DND-41 (cell line): ENCODE data around the gene CASP6.

Experiments used
- ATAC-seq: fragments of 200-7000 bp; cut with Tn5 transposase; 3 replicates; pipeline ENCODE4 v1.9.1; 2021; ENCODE audit warnings: low read depth; ENCODE audit not compliant: insufficient read depth
- DNase-seq: peaks from one replicate; pipeline ENCODE4 v3.0.0-alpha.2; 2020
- H2AFZ ChIP-seq: 2 replicates; pipeline ENCODE4 v1.6.0; 2012; ENCODE audit warnings: low read depth, low read length
- H3K27ac ChIP-seq: 2 replicates; pipeline ENCODE4 v1.5.1; 2012; ENCODE audit warnings: low read length, inconsistent platforms
- H3K27me3 ChIP-seq: fragments of 200-600 bp; sonication (generic); 2 replicates; pipeline ENCODE4 v1.6.0; 2012; ENCODE audit warnings: low read length, mild to moderate bottlenecking, inconsistent platforms; ENCODE audit not compliant: insufficient read depth, poor library complexity
- H3K36me3 ChIP-seq: 2 replicates; pipeline ENCODE4 v1.5.1; 2012; ENCODE audit warnings: low read length, inconsistent platforms; ENCODE audit not compliant: insufficient read depth
- H3K4me1 ChIP-seq: 2 replicates; pipeline ENCODE4 v1.5.1; 2012; ENCODE audit warnings: mild to moderate bottlenecking, low read length; ENCODE audit not compliant: insufficient read depth
- H3K4me2 ChIP-seq: 2 replicates; pipeline ENCODE4 v1.6.0; 2012; ENCODE audit warnings: mild to moderate bottlenecking, moderate library complexity, low read length, inconsistent platforms; ENCODE audit not compliant: insufficient read depth
- H3K4me3 ChIP-seq, 2 experiments: fragments of 200-600 bp in 1 of 2; shearing (Covaris generic) in 1 of 2; 2 replicates each; pipeline ENCODE4 v1.5.1; 2012 to 2016; ENCODE audit warnings: inconsistent platforms in 2 of 2, low read length in 2 of 2, mild to moderate bottlenecking in 2 of 2, low read depth in 1 of 2, moderate library complexity in 1 of 2
- H3K79me2 ChIP-seq: 2 replicates; pipeline ENCODE4 v1.6.0; 2012; ENCODE audit warnings: low read length, inconsistent platforms; ENCODE audit not compliant: insufficient read depth
- H3K9ac ChIP-seq: 2 replicates; pipeline ENCODE4 v1.6.0; 2012; ENCODE audit warnings: low read depth, mild to moderate bottlenecking, inconsistent platforms, low read length, moderate library complexity
- H3K9me3 ChIP-seq: 2 replicates; pipeline ENCODE4 v1.5.1; 2012; ENCODE audit warnings: low read length, moderate library complexity, mild to moderate bottlenecking, inconsistent platforms; ENCODE audit not compliant: insufficient read depth, severe bottlenecking
- H4K20me1 ChIP-seq: 2 replicates; pipeline ENCODE4 v1.6.0; 2012; ENCODE audit warnings: low read length; ENCODE audit not compliant: insufficient read depth
- CTCF ChIP-seq: IDR thresholded peaks from 2 replicates; pipeline ENCODE4 v1.5.1; 2012; ENCODE audit warnings: borderline replicate concordance, low read length, moderate library complexity, mild to moderate bottlenecking; ENCODE audit not compliant: poor library complexity, severe bottlenecking; ENCODE audit errors: extremely low read depth
- EZH2 ChIP-seq: IDR thresholded peaks from 3 replicates; pipeline ENCODE4 v1.6.1; 2012; ENCODE audit warnings: borderline replicate concordance, low read depth, mild to moderate bottlenecking, moderate library complexity, low read length, inconsistent platforms; ENCODE audit not compliant: severe bottlenecking

Gene CASP6

GRCh38 chr4:109645874-109646710, 57.2 kb downstream of the CASP6 start:
- no peak overlapping the region for H3K4me2 ChIP-seq
- peaks cover 32% of the 10 kb centered on the region for H3K79me2 ChIP-seq
- H3K4me1 ChIP-seq, result peaks cover 18% of the 10 kb centered on the region
- DNase-seq (no peak), ATAC-seq (peak; percentile 8; the same call in 1 of the 3 replicates)
- no peak overlapping the region for H3K27ac ChIP-seq
- H2AFZ ChIP-seq, result no peak overlapping the region
- TF ChIP-seq EZH2 (no peak), CTCF (no peak)
- H3K9me3 ChIP-seq, result peaks cover 5% of the 10 kb centered on the region
- no peak overlapping the region for H3K4me3 ChIP-seq
- no peak overlapping the region for H3K9ac ChIP-seq
- no peaks in the 10 kb centered on the region for H3K27me3 ChIP-seq
- no peaks in the 10 kb centered on the region for H3K36me3 ChIP-seq
- no peaks in the 10 kb centered on the region for H4K20me1 ChIP-seq

DNA sequence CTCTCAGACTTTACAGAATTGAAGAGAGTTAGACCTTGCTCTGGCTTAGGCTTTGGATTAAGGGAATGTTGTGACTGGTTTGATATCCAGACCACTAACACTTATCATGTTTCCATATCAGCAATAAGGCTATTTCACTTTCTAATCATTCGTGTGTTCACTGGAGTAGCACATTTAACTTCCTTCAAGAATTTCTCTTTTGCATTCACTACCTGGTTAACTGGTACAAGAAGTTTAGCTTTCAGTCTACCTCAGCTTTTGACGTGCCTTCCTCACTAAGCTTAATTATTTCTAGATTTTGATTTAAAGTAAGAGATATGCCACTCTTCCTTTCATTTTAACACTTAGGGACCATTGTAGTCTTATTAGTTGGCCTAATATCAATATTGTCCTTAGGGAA, 62.6 kb downstream of the CASP6 start:
- Histone ChIP-seq H2AFZ (no peak overlapping the region), H3K4me2 (no peak overlapping the region), H3K79me2 (peaks cover 23% of the 10 kb centered on the region), H3K9me3 (no peaks in the 10 kb centered on the region), H3K36me3 (no peaks in the 10 kb centered on the region; the same call in 1 of the 2 replicates), H3K27me3 (no peaks in the 10 kb centered on the region), H3K4me3 (no peak overlapping the region), H3K9ac (no peak overlapping the region), H3K27ac (no peak overlapping the region), H3K4me1 (no peaks in the 10 kb centered on the region), H4K20me1 (no peaks in the 10 kb centered on the region; the same call in 1 of the 2 replicates)
- no peak for TF ChIP-seq CTCF
- TF ChIP-seq EZH2, result no peak
- no peak for DNase-seq
- no peak for ATAC-seq
